HEK293 (cell line): ENCODE measurements around the gene HAND1.

Experiments
- PBX3 ChIP-seq: sonication (generic); formaldehyde crosslinking; IDR thresholded peaks from 2 replicates; pipeline ENCODE4 v1.8.1; 2022; ENCODE audit warnings: mild to moderate bottlenecking, moderate library complexity, missing genetic modification reagents
- PRDM2 ChIP-seq: fragments of 450-650 bp; formaldehyde crosslinking; IDR thresholded peaks from 2 replicates; pipeline ENCODE4 v1.5.1; 2016; ENCODE audit warnings: missing biosample characterization, missing genetic modification characterization, borderline replicate concordance
- ZBTB48 ChIP-seq: fragments of 450-650 bp; formaldehyde crosslinking; IDR thresholded peaks from 2 replicates; pipeline ENCODE4 v1.5.1; 2016; ENCODE audit warnings: missing biosample characterization, missing genetic modification characterization
- ZEB2 ChIP-seq: fragments of 450-650 bp; formaldehyde crosslinking; IDR thresholded peaks from 2 replicates; pipeline ENCODE4 v1.5.1; 2016; ENCODE audit warnings: missing biosample characterization, missing genetic modification characterization
- ZNF2 ChIP-seq: fragments of 450-650 bp; formaldehyde crosslinking; IDR thresholded peaks from 2 replicates; pipeline ENCODE4 v1.5.1; 2016; ENCODE audit warnings: missing biosample characterization, missing genetic modification characterization
- ZNF544 ChIP-seq: fragments of 450-650 bp; formaldehyde crosslinking; IDR thresholded peaks from 2 replicates; pipeline ENCODE4 v1.5.0; 2017; ENCODE audit warnings: missing biosample characterization, missing genetic modification characterization
- ZSCAN30 ChIP-seq: fragments of 450-650 bp; IDR thresholded peaks from 2 replicates; pipeline ENCODE4 v1.5.1; 2018; ENCODE audit warnings: missing biosample characterization, mild to moderate bottlenecking, missing genetic modification characterization, moderate library complexity
- TF ChIP-seq, protein P1 (sequence below): fragments of 450-650 bp; IDR thresholded peaks from 2 replicates; pipeline ENCODE4 v1.5.1; 2018; ENCODE audit warnings: missing biosample characterization, mild to moderate bottlenecking, missing genetic modification characterization
- TF ChIP-seq, protein P2 (sequence below): fragments of 450-650 bp; formaldehyde crosslinking; IDR thresholded peaks from 2 replicates; pipeline ENCODE4 v1.5.1; 2017; ENCODE audit warnings: missing biosample characterization, missing genetic modification characterization
- TF ChIP-seq, protein P3 (sequence below): fragments of 450-650 bp; formaldehyde crosslinking; IDR thresholded peaks from 2 replicates; pipeline ENCODE4 v1.5.1; 2016; ENCODE audit warnings: missing biosample characterization, missing genetic modification characterization
- TF ChIP-seq, protein P4 (sequence below): fragments of 450-650 bp; formaldehyde crosslinking; conservative IDR thresholded peaks from 2 replicates; pipeline ENCODE4 v1.5.1; 2016; ENCODE audit warnings: low read depth, missing biosample characterization, missing genetic modification characterization

Gene HAND1

DNA sequence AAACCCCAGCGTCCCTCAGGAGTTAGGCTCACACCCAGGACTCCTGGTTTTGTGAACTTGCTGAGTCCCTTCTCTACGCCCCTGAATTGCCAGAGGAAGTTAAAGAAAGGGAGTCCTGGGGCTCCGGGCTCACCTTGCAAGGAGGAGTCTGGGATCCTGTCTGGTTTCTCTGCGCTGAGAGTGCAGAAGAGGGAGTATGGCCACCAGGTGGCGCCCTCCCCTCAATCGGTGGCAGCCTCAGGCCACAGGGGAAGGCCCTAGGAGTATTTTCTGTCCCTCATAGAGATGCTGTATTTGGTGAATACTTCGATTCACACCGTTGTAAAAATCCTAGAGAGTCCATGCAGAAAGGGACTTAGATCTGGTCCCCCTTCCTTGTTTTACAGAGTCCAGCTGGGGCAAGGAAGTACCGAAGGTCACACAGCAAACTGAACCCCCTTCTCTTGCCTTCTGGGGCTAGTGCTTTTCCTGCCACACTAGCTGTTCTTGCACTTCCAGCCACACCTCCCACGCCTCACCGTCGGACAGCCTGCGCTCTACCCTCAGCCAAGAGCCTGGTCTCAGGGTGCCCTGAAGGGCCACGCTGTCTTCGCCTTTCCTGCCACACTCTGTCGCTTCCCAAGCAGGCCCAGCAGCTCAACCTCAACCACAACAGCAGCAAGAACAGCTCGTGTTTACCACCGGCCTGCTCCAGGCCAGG lies 10.2 kb downstream of the HAND1 start (continued):
- TF ChIP-seq PRDM2 (no peak), ZEB2 (tag by site-specific recombination) (no peak), ZBTB48 (0 out of 2 replicates have a peak, but pooled peaks have one; percentile 21), ZNF544 (tag by site-specific recombination) (no peak), ZNF2 (0 out of 2 replicates have a peak, but pooled peaks have one; percentile 48), PBX3 (CRISPR knock-in tag) (no peak), ZSCAN30 (tag by site-specific recombination) (0 out of 2 replicates have a peak, but pooled peaks have one; percentile 23)
- TF ChIP-seq, protein P1, sequence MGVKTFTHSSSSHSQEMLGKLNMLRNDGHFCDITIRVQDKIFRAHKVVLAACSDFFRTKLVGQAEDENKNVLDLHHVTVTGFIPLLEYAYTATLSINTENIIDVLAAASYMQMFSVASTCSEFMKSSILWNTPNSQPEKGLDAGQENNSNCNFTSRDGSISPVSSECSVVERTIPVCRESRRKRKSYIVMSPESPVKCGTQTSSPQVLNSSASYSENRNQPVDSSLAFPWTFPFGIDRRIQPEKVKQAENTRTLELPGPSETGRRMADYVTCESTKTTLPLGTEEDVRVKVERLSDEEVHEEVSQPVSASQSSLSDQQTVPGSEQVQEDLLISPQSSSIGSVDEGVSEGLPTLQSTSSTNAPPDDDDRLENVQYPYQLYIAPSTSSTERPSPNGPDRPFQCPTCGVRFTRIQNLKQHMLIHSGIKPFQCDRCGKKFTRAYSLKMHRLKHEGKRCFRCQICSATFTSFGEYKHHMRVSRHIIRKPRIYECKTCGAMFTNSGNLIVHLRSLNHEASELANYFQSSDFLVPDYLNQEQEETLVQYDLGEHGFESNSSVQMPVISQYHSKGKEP (tag by site-specific recombination): no peak
- TF ChIP-seq, protein P2, sequence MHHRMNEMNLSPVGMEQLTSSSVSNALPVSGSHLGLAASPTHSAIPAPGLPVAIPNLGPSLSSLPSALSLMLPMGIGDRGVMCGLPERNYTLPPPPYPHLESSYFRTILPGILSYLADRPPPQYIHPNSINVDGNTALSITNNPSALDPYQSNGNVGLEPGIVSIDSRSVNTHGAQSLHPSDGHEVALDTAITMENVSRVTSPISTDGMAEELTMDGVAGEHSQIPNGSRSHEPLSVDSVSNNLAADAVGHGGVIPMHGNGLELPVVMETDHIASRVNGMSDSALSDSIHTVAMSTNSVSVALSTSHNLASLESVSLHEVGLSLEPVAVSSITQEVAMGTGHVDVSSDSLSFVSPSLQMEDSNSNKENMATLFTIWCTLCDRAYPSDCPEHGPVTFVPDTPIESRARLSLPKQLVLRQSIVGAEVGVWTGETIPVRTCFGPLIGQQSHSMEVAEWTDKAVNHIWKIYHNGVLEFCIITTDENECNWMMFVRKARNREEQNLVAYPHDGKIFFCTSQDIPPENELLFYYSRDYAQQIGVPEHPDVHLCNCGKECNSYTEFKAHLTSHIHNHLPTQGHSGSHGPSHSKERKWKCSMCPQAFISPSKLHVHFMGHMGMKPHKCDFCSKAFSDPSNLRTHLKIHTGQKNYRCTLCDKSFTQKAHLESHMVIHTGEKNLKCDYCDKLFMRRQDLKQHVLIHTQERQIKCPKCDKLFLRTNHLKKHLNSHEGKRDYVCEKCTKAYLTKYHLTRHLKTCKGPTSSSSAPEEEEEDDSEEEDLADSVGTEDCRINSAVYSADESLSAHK (tag by site-specific recombination): no peak
- TF ChIP-seq, protein P3, sequence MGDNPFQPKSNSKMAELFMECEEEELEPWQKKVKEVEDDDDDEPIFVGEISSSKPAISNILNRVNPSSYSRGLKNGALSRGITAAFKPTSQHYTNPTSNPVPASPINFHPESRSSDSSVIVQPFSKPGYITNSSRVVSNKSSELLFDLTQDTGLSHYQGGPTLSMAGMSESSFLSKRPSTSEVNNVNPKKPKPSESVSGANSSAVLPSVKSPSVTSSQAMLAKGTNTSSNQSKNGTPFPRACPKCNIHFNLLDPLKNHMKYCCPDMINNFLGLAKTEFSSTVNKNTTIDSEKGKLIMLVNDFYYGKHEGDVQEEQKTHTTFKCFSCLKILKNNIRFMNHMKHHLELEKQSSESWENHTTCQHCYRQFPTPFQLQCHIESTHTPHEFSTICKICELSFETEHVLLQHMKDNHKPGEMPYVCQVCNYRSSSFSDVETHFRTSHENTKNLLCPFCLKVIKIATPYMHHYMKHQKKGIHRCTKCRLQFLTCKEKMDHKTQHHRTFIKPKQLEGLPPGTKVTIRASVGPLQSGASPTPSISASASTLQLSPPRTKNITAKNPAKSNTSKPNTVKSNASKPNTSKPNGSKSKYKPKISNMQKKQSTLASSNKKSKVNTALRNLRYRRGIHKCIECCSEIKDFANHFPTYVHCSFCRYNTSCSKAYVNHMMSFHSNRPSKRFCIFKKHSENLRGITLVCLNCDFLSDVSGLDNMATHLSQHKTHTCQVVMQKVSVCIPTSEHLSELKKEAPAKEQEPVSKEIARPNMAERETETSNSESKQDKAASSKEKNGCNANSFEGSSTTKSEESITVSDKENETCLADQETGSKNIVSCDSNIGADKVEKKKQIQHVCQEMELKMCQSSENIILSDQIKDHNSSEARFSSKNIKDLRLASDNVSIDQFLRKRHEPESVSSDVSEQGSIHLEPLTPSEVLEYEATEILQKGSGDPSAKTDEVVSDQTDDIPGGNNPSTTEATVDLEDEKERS (tag by site-specific recombination): no peak
- TF ChIP-seq, protein P4, sequence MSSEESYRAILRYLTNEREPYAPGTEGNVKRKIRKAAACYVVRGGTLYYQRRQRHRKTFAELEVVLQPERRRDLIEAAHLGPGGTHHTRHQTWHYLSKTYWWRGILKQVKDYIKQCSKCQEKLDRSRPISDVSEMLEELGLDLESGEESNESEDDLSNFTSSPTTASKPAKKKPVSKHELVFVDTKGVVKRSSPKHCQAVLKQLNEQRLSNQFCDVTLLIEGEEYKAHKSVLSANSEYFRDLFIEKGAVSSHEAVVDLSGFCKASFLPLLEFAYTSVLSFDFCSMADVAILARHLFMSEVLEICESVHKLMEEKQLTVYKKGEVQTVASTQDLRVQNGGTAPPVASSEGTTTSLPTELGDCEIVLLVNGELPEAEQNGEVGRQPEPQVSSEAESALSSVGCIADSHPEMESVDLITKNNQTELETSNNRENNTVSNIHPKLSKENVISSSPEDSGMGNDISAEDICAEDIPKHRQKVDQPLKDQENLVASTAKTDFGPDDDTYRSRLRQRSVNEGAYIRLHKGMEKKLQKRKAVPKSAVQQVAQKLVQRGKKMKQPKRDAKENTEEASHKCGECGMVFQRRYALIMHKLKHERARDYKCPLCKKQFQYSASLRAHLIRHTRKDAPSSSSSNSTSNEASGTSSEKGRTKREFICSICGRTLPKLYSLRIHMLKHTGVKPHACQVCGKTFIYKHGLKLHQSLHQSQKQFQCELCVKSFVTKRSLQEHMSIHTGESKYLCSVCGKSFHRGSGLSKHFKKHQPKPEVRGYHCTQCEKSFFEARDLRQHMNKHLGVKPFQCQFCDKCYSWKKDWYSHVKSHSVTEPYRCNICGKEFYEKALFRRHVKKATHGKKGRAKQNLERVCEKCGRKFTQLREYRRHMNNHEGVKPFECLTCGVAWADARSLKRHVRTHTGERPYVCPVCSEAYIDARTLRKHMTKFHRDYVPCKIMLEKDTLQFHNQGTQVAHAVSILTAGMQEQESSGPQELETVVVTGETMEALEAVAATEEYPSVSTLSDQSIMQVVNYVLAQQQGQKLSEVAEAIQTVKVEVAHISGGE (tag by site-specific recombination): no peak
